Activated naive CD4-positive, alpha-beta T cell (primary cell): ENCODE data around the gene SV2B.

Source experiments
- DNase-seq, 4 experiments: peaks; one replicate each; lab custom pipeline; 2025; lab: John Stamatoyannopoulos, UW

Gene SV2B

DNA sequence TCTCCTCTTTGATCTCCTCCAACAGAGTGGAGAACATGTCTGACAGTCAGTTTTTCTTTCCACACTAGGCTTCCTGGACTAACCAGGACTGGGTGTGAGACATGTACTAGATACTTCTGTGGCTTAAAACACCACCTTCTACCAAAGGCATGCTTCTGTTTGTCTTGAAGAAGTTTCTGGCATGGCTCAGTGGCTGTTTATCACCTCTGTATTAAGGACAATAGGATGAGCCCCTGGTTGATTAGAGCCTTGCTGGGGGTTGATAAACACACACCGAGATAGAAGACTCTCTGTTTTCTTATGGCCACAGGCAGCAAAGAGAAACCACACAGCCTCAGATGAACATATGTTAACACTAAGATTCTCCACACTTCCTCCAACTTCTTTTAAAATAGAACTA is 40.5 kb downstream of the SV2B start:
- no peak for DNase-seq

DNA sequence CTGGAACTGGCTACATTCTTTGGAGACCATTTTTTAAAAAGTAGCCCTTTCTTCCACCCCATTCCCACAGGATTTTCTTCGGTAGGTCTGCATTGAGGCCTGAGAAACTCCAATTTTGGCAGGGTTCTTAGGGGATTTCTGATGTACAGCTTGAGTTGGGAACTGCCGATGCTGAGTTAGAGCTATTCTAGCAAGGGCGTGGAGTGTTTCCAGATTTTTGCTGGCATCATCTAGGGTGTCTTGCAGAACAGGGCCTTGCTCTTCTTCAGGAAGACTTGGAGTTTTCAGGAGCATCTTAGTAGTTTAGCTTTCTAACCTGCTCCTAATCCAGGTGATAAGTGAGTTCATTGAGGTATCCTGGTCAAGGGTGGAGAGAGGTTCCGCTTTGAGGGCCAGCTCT is 41.0 kb downstream of the SV2B start:
- DNase-seq, result no peak

DNA sequence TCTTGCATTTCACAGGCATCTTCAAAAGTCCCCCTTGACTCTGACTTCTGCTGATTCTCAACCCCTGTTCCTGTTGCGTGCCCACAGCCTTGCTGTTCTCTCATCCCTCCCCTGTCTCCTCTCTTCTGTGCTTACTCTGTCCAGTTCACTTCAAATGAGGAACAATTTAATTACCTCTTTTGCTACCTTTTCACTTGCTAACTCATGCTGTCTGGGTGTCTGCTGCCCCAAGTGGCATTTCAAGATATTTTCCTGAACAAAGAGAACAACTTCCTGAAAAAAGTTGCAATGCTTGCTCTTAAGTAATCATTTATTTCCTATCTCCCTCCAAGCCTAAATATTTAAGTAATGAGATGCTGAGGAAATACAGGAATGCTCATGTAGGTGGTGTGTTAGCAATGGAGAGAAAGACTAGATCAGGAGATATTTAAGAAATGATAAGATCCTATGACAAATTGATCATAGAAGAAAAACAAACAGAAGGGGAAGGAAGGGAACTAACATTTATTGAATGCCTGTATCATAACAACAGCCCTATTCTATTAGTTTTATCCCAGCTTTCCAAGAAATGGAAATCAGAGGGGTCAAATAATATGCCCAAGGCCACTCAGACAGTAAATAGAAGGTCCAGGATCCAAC is 42.2 kb downstream of the SV2B start:
- no peak for DNase-seq

DNA sequence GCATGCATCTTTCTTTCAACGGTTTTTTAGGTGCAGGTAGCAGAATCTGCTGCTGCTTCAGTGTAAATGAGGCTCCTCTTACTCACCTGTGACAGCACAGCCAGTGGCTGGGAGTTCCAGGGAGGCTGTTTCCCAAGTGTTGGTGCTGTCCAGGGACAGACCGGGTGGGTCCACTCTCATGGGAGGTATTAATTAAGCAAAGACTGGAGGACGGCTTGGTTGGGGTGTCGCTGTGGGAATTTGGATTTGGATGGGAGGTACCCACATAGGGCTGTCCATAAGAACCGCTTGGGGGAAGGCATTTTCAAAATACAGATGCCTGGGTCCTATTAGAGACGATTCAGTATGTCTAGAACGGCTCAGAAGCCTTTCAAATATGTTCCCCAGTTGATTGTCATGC is 42.9 kb downstream of the SV2B start:
- no peak for DNase-seq

DNA sequence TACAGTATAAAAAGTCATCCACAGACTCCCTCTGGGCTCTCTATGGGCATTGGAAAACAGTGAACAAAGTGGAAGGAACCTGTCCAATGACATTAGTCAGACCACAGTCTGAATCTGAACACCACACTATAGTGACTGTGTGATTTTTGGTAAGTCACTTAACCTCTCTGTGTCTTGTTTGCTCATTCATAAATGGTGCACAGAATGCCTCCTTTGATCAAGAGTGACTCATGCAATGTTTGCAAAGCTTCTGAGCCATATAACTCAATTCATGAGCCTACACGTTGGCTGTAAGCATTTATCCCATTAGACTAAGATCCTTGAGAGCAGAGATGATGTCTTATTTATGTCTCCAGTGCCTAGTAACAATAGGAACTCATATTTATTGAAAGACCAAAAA is 46.7 kb downstream of the SV2B start:
- DNase-seq, result no peak

DNA sequence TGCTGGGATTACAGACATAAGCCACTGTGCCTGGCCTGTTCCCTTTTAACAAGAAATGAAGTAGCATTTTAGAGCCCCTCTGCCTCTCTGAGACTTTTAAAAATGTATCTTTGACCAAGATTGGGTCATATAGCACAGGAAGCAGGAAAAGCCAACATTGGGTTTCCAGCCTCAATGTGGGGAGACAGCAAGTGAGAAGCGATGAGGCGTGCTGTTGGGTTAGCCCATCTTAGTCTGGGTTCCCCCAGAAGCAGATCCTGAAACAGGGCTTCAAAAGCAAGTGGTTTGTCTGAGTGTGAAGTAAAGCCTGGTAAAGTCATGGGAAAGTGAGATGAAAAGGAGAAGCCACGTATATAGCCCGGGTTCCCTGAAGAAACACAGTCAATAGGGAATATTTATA is 48.2 kb downstream of the SV2B start:
- DNase-seq, result no peak

DNA sequence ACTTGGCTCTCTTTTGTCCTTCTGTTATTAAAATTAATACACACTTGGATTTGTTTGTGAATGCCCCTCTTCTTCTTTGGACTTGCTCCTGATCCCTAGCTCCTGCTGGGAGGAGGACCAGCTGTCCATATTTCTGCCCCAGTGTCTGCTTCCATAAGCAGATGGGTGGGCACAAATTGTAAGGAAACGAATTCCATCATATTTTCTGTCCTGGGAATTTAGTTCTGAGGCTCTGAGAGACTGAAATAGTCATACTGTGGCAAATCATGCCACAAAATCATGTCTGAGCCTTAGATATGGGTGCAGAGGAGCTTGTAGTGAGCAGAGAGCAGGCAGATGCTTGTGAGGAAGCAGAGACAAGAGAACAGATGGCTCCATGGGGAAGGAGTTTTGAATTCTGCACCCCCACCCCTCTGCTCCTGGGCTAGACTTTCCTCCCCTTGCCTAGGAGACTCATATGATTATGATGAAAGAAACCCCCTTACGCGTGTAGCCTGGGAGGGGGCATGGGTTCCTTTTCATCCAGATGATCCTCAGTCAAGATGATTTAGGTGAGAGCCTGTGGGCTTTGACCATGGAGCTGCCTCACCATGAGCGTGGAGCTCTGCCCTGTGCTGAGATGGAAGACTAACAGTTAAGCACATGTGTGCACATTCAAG is 50.6 kb downstream of the SV2B start:
- no peak for DNase-seq

DNA sequence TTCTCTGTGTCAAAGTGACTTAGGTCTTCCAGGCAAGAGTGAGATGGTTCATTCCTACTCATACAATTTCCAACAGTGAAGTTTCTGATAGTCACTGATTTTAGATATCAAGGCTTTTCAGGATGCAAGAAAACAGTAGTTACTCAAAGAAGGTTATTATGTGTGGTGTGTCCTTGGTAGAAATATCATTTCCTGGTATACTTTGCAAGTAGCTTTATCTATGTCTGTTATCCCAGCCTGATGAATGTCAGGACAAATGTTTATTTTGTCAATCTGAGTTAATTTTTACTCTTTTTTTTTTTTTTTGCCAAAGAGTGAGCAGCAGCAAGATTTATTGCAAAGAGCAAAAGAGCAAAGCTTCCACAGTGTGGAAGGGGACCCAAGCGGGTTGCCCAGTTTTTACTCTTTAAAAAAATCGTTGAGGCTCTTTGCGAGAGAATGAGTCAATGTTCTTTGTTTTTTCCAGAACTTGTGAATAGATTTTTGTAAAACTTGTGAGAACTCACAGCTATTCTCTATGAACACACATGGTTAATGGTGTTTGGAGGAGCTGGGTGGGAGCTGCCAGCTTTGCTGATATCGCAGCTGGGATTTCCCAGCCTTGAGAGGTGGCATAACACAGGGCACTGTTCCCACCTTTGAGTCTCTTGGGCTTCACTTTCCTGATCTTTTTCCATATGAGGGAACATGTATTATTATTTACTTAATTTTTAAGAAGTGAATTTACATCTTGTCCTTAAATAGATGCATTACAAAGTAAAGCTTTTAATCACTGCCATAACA is 51.9 kb downstream of the SV2B start:
- no peak for DNase-seq

DNA sequence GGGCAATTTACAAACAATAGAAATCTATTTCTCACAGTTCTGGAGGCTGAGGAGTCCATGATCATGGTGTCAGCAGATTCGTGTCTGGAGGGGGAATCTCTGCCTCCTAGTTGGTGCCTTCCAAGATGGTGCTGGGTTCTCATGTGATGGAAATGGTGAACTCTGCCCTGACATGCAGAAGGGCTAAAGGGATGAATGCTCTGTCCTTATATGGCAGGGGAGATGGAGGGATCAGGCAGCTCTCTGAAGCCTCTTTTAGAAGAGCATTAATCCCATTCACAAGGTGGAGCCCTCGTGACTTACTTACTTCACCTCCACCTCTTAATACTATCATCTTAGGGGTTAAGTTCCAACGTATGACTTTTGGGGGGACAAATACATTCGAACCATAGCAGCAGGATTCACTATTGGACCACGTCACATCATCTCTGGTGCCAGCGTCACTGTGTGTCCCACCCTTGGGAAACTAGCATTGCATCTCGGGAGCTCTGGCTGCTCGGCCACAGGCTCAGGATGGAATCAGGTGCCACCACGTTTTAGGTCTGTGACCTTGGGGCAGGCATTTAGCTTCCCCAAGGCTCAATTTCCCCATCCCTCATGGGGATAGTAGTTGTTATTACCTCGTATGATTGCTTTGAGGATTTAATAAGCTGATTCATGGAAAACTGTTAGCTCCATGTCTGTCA is 53.0 kb downstream of the SV2B start:
- DNase-seq, result no peak

DNA sequence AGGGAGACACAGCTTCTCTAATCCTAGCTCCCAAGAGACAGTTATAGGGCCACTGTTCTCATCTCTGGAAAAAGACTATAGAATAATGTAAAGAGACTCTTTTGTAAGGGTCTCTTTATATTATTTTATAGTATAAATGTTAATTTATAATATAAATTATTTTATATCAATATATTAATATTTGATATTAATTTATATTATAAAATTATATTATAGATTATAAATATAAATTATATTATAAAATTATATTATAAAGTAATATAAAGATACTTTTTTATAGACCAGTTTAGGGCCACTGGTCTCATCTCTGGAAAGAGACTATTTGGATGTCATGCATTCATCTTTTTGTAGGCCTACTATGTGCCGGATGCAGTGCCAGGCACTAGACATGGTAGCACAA is 53.9 kb downstream of the SV2B start:
- no peak for DNase-seq

DNA sequence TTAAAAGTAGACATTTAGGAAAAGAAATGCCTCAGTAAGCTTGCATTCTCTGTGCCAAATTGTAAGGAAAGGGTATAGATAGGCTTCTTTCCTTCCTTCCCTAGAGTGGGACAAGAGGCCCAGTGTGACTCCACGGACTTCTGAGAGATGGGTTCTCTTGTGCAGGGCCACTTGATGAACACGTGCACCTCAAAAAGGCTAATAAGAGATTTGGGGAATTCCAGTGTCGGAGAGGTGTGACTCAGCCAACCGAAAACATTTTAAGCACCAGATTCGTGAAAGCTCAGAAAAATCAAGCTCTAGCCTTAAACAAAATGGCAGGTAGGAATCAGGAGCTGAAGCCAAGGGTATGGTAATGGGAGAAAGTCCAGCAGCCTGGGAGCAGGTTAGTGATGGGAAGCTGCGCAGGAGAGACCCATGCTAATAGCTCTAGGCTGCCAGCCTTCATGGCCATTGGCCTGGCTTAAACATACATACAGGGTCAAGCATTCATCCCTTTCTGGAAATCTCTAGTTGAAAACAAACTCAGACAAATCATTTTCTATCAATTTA is 56.2 kb downstream of the SV2B start:
- DNase-seq, result no peak

DNA sequence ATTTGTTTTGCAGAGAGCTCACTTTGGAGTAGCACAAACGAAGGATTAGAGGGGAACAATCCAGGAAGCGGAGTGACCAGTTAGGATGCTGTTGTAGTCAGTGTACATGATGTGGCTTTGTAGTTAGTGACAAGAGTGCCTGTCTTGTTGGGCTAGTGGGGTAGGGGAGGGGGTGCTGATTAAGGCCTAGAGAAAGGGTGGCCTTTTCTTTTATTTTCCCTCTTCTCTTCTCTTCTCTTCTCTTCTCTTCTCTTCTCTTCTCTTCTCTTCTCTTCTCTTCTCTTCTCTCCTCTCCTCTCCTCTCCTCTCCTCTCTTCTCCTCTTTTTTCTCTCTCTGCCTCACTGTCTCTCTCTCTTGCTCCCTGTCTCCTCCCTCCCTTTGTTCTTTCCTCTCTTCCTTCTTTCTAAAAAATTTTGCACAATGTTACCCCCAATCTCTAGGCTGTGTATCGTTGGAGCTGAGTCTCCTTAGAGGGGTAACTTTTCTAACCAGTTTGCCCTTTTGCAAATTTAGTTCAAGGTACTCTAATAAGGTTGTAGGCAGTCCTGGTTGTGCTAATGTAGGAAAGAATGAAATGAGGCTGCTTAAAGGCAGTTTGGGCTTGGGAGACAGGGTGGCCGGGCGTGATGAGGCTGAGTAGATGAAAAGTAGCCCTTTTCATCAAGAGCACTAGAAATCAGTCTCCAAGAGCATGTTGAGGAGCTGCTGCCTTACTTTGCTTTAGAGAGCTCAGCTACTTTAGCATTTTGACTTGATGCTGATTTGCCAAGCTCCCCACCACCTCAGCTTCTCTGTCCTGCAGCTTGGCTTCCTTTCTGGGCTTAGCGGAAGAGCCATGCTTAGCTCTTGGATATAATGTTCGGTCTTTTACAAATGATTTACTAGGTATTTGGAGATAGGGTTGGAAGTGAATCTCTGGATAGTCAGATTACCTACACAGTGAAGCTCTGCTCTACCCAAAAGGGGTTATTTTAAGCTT is 58.6 kb downstream of the SV2B start:
- DNase-seq, result no peak

DNA sequence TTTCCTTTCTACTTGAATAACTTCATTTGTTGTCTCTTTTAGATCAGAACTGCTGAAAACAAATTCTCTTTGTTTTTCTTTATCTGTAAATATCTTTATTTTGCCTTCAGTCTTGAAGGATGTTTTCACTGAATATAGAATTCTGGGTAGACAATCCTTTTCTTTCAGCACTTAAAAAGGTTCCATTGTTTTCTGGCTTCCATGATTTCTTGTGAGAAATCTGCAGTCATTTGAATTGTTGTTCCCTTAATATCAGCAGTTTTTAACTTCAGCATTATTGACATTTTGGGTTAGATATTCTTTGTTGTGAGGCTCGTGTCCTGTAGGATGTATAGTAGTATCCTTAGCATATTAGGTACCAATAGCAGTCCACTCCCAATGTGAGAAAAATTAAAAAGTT is 65.8 kb downstream of the SV2B start:
- DNase-seq, result no peak

DNA sequence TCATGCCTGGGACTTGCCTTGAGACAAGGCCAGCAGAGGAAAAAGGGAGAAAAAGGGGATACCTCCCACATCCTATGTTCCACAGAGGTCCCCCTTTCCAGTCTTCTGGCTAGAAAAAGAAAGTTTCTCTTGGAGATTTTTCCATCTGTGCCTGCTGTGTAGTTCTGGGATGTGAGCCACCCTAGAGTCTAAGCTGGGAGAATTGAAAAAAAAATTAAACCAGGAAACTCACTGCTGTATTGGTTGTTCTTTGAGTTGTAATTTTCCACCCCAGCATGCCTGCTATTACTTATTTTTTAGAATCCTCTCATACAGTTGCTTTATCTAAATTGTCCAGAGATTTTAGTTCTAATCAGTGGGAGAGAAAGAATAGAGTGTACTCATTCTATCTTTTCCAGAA is 68.4 kb downstream of the SV2B start:
- DNase-seq, result no peak

DNA sequence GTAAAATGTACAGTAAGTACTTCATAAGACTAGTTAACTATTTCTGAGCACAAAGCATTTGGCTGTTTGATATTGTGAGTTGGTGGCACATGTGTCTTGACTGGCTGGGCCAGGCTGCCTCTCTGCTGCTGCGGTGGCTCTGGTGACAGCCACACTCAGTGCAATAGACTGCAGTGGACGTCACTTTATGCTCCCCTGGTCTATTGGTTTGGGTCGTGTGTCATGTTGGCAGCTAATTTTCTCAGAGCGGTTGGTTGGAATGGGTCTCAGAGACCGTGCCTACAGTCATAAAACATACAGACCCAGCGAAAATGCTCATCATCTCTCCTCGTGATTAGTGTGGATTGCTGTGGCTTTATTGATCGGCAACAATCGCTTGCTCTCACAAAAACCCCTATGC is 71.3 kb downstream of the SV2B start:
- no peak for DNase-seq

DNA sequence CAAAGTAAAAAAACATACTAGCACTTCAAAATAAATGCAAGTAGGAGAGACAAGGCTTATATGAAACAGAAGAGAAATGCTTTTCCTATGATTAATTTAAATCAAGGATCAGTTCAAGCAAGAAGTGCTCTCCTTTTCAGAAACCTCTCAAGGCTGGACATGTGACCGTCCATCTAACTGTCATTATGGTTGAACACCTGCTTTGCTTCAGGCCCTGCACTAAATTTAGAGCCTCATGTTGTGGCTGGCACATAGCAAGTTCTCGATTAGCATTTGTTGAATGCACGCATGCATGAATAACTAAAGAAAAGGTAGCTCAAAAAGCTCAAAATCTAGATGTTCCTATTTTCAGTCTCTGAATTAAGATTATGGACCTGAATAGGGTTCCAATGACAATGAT is 82.0 kb downstream of the SV2B start:
- DNase-seq, result no peak

DNA sequence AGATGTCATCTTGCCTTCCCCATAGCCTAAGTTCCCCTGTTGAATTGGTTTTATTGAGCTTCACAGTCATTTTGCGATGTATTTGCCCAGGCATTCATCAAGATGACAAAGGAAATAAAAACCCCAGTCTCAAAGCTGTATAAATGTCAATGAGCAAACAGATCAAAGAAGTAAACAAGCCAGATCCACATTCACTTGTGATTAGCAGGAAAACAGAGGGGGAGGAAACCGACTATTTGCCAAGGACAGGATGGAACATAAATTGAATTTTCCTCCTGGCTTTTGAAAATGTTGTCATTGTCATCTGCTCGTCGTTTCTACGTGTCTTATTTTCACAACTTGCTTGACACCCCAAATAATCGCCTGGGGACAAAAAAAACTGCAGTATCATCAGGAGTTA is 83.5 kb downstream of the SV2B start:
- DNase-seq, result no peak

DNA sequence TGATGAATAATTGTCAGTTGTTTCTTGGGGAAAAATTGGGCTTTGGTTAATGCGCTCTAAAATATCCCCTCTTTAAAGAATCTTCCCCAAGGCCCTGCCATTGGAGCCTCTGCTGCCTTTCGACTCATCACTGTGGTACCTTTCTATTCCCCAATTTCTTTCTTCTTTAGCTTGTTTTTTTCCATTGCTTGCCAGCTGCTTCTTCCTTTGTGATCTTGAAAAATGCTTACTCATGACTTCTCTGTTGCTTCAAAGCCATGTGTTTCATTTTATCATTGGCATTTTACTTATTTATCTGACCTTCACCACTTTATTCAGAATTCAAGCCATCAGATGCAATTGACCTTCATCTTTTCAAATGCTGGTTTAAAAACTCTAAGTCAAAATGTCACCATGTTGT is 84.4 kb downstream of the SV2B start:
- no peak for DNase-seq

DNA sequence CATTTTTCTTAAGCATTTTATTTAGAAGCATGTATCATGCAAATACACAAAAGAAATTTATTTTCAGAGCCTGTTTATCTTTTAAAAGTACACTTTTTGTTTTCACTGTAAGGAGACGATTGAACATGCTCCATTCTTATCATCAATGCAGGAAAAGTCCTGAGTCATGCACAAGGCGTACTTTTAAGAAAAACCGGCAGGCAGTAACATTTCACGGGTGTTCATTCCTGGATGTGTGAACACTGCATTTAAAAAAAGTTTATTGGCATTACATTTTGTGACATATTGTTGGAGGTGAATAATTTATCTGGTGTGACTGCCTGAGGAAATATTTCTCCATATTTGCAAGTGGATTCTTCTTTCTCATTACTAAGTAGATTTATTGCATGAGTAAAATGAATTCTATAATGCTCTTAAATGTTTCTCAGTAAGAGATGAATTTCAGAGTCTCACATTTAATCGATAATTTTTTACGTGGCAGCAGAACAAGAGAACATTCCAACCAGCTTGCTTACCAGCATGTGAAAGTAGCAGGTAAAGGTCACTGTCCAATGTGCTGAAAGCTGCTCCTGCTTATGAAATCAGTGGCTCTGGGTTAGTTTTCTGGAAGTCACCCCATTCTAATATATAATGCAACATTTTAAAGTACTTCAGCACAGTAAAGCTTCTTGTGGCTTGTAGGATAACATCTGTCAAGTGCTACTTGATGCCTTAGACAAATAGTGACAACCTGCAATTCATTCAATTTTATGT is 87.0 kb downstream of the SV2B start:
- DNase-seq, result no peak

DNA sequence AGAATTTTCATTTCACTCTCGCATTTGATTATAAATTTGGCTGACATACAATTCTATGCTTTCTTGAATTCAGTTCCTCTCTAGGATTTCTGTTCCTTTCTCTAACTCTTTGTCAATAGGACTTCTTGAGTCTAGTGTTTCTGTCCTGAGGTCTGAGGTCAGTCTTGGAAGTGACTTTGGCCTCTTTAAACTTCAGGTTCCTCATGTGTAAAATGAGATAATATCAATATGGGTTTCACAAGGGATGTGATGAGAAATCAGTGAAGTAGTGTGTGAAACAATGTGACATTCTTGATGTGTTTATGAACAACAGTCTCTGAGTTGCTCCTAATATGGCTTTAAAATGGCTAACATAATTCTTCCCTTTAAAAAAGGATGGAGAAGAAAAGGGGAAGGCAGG is 92.2 kb downstream of the SV2B start:
- no peak for DNase-seq
